Measurements from ENCODE around the gene RPUSD2. TPM values are rescaled to one million over a fixed set of nuclear protein-coding genes. Genes with fewer than 3 reads are reported as not detected.

RPUSD2 gene
- total and polyA plus RNA-seq, 2 experiments from 2014 or later, result 22.0 to 25.5 TPM

GRCh38 chr15:40549894-40550293, 19.2 kb upstream of the RPUSD2 start (continued):
- TF ChIP-seq ZNF462 (CRISPR knock-in tag; IDR thresholded peaks at IDR 0.05) (no peak), REST (IDR thresholded peaks at IDR 0.05; ENCODE audit: unreplicated experiment) (no peak), CREB1 (CRISPR knock-in tag; IDR thresholded peaks at IDR 0.05; ENCODE audit: low read depth) (no peak), EZH2 (IDR thresholded peaks at IDR 0.05; ENCODE audit: low read depth, unreplicated experiment) (no peak), CTCF (conservative IDR thresholded peaks at IDR 0.05; ENCODE audit: low read depth in 2 of 2) (no peak), POLR2AphosphoS5 (IDR thresholded peaks at IDR 0.05; ENCODE audit: low read depth) (no peak), STAT1 (IDR thresholded peaks at IDR 0.05; ENCODE audit: unreplicated experiment) (no peak)
